Calu3 (cell line): ENCODE data around the gene CNRIP1. TPM values are rescaled to one million over a fixed set of nuclear protein-coding genes. Genes with fewer than 3 reads are reported as not detected.
"Not testable (repeated sequence)": the region's sequence is repeated elsewhere in the genome, so short reads cannot be mapped to it uniquely, and the experiment has no call there.

Experiments used
- BruUV-seq: library from RNA; stranded (reverse); fragments of 400-500 nt; replicated peaks from 2 replicates; lab custom pipeline; 2021; lab: Mats Ljungman, UMichigan
- CTCF ChIA-PET: fragments of 300-600 bp; sonication (Branson Sonifier 250); formaldehyde crosslinking; loops from one replicate; lab custom pipeline; 2022; ENCODE audit warnings: antibody characterized with exemption; lab: Charles Lee
- DNase-seq: peaks from one replicate; pipeline ENCODE4 v3.0.0; 2022
- H3K27ac Mint-ChIP-seq: one replicate; pipeline ENCODE4 v1.8.0; 2022; ENCODE audit warnings: mixed read lengths; ENCODE audit not compliant: unreplicated experiment
- H3K27me3 Mint-ChIP-seq: one replicate; pipeline ENCODE4 v1.8.0; 2022; ENCODE audit warnings: mixed read lengths; ENCODE audit not compliant: unreplicated experiment
- H3K36me3 Mint-ChIP-seq: one replicate; pipeline ENCODE4 v1.8.0; 2022; ENCODE audit warnings: mild to moderate bottlenecking, moderate library complexity, mixed read lengths; ENCODE audit not compliant: insufficient read depth, unreplicated experiment
- H3K4me1 Mint-ChIP-seq: one replicate; pipeline ENCODE4 v1.8.0; 2022; ENCODE audit warnings: mild to moderate bottlenecking, low read depth, mixed read lengths; ENCODE audit not compliant: unreplicated experiment
- H3K4me3 Mint-ChIP-seq: one replicate; pipeline ENCODE4 v1.8.0; 2022; ENCODE audit warnings: mild to moderate bottlenecking, low read depth, moderate library complexity, mixed read lengths; ENCODE audit not compliant: unreplicated experiment
- H3K9me3 Mint-ChIP-seq: one replicate; pipeline ENCODE4 v1.8.0; 2022; ENCODE audit warnings: low read depth, mixed read lengths; ENCODE audit not compliant: unreplicated experiment
- intact Hi-C: fragments of 100-400 bp; cut with micrococcal nuclease; formaldehyde crosslinking; loops from one replicate; pipeline ENCODE4 v1.10.0; 2022; ENCODE audit not compliant: unreplicated experiment
- total RNA-seq: library from RNA; stranded (reverse); gene quantifications from 2 replicates; pipeline ENCODE4 v1.2.3, GENCODE V29; 2022
- TF ChIP-seq, protein P1 (sequence below): fragments of 200-600 bp; IDR thresholded peaks from one replicate; pipeline ENCODE4 v1.8.0; 2022; ENCODE audit warnings: antibody characterized with exemption; ENCODE audit not compliant: unreplicated experiment

Gene CNRIP1
- total RNA-seq, 1 experiment from 2014 or later: not detected

DNA sequence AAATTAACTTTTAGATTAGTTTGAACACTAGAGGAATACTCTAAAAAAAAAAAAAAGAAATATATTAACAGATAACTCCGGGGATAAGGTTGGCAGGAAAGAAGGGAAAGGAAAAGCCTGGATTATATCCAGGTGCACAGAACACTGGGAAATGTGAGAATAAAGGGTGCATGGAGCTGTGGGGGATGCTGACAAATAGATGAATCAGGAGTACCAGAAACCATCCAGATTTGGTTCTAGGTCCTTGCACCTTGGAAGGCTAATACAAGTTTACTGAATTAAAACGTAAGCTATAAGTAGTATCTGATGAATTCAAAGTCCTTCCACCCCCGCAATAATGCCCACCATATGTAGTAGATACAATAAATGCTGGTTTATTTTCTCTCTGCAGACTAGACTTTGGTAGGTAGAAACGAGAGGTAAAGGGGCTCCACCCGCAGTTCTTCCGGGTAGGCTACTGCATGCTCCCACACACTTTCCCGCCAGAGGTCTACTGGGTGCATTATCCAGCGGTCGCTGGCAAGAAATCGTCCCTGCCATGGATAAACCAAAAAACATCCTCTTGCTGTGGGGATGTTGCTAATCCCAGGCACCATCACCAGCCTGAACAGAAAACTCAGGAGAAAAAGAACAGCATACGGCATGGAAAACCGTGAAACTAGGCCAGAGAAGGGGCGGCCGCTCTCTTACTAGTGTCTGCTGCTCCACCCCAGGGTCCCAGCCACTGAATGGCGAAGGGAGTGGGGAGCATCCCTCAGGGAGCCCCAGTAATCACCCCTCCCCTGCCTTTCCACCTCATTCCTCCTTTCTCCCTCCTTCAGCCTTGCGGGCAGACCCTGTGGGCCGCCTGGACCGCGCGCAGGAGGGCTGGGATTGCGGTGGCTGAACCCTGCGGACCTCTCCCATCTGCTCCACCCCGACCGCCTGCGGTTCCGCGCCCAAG, 1.5 kb downstream of the CNRIP1 start:
- H3K4me3 Mint-ChIP-seq: no peak overlapping the region
- H3K9me3 Mint-ChIP-seq: no peaks in the 10 kb centered on the region
- no peak for DNase-seq
- H3K27me3 Mint-ChIP-seq: peaks cover 39% of the 10 kb centered on the region
- CTCF ChIA-PET: no interaction called here
- intact Hi-C loops: no loop called here
- no peaks in the 10 kb centered on the region for H3K36me3 Mint-ChIP-seq
- H3K27ac Mint-ChIP-seq: no peak overlapping the region
- BruUV-seq: no TSS peak
- H3K4me1 Mint-ChIP-seq: no peaks in the 10 kb centered on the region
- TF ChIP-seq, protein P1, sequence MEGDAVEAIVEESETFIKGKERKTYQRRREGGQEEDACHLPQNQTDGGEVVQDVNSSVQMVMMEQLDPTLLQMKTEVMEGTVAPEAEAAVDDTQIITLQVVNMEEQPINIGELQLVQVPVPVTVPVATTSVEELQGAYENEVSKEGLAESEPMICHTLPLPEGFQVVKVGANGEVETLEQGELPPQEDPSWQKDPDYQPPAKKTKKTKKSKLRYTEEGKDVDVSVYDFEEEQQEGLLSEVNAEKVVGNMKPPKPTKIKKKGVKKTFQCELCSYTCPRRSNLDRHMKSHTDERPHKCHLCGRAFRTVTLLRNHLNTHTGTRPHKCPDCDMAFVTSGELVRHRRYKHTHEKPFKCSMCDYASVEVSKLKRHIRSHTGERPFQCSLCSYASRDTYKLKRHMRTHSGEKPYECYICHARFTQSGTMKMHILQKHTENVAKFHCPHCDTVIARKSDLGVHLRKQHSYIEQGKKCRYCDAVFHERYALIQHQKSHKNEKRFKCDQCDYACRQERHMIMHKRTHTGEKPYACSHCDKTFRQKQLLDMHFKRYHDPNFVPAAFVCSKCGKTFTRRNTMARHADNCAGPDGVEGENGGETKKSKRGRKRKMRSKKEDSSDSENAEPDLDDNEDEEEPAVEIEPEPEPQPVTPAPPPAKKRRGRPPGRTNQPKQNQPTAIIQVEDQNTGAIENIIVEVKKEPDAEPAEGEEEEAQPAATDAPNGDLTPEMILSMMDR: no peak

DNA sequence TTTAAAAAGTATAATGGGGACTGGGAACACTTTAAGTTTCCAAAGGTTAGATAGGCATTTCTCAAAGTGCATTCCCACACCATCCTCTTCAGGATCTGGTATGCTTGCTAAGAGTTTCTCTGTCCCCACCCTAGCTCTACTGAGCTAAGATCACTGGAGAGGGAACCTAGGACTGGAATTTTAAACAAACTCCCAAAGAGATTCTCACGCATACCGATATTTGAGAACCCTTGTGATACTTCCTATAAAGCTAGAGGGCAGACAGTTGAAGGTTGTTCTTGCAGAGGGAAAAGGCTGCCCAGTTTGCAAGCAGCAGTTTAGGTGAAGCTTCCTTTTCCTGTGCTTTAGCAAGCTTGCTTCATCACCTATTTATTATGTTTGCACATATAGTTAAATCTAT, 3.6 kb downstream of the CNRIP1 start:
- no TSS peak for BruUV-seq
- H3K27ac Mint-ChIP-seq: no peak overlapping the region
- no peak overlapping the region for H3K4me3 Mint-ChIP-seq
- TF ChIP-seq, protein P1: no peak
- H3K27me3 Mint-ChIP-seq: peaks cover 45% of the 10 kb centered on the region
- intact Hi-C loops: no loop called here
- CTCF ChIA-PET: no interaction called here
- H3K4me1 Mint-ChIP-seq: no peaks in the 10 kb centered on the region
- H3K36me3 Mint-ChIP-seq: no peaks in the 10 kb centered on the region
- no peak for DNase-seq
- no peaks in the 10 kb centered on the region for H3K9me3 Mint-ChIP-seq

DNA sequence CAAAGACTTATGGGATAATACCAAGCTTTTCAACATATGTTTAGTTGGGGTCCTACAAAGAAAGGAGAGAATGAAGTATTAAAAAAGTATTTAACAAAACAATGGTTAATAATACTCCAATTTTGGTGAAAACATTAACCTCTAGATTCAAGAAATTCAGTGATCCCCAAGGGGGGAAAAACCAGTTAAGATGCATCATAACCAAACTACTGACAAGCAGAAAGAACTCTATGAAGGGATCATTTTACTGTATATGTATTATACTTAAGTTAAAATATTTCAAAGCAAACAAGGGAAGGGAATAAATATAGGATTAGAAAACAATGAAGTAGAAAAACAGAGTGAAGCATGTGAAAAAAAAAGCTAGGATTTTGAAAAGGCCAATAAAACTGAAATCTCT, 8.7 kb downstream of the CNRIP1 start:
- DNase-seq: no peak
- H3K27ac Mint-ChIP-seq: no peak overlapping the region
- H3K27me3 Mint-ChIP-seq: peaks cover 21% of the 10 kb centered on the region
- CTCF ChIA-PET: no interaction called here
- no peaks in the 10 kb centered on the region for H3K36me3 Mint-ChIP-seq
- TF ChIP-seq, protein P1: no peak
- no peaks in the 10 kb centered on the region for H3K4me1 Mint-ChIP-seq
- H3K4me3 Mint-ChIP-seq: no peak overlapping the region
- intact Hi-C loops: no loop called here
- BruUV-seq: no TSS peak
- H3K9me3 Mint-ChIP-seq: no peaks in the 10 kb centered on the region

DNA sequence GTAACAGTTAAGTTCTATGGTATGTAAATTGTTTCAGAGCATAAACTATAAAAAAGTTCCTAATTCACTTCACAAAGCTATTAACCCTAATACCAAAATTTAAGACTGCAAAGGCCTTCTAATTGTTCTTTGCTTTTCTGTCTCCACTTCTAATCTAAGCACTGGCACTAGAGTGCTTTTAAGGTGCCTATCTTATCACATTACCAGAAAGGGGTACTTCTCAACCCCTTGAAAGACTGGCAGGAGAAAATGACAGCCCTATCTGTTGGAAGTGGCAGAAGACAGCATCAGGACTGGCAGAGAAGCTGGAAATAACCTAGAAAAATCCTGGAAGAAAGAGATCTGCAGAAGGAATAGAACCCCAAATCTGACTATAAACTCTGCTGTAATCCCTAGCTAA, 10.3 kb downstream of the CNRIP1 start:
- BruUV-seq: no TSS peak
- TF ChIP-seq, protein P1: no peak
- peaks cover 21% of the 10 kb centered on the region for H3K27me3 Mint-ChIP-seq
- DNase-seq: no peak
- no peaks in the 10 kb centered on the region for H3K9me3 Mint-ChIP-seq
- no peak overlapping the region for H3K27ac Mint-ChIP-seq
- intact Hi-C loops: no loop called here
- no peak overlapping the region for H3K4me3 Mint-ChIP-seq
- H3K4me1 Mint-ChIP-seq: no peaks in the 10 kb centered on the region
- no peaks in the 10 kb centered on the region for H3K36me3 Mint-ChIP-seq
- CTCF ChIA-PET: interaction anchor here (0.6 kb wide), 1 partner anchor 34 kb away, joined by 4 read pairs; no protein-coding TSS in a partner anchor

DNA sequence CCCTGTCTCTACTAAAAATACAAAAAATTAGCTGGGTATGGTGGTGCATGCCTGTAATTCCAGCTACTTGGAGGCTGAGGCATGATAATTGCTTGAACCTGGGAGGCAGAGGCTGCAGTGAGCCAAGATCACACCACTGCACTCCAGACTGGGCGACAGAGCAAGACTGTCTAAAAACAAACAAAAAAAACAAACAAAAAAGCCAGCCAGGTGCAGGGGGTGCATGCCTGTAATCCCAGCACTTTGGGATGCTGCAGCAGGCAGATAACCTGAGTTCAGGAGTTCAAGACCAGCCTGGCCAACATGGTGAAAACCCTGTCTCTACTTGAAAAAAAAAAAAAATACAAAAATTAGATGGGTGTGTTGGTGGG, 15.9 kb downstream of the CNRIP1 start:
- intact Hi-C loops: not testable (repeated sequence)

More for the DNA sequence above, 15.9 kb downstream of the CNRIP1 start:
- not testable (repeated sequence) for H3K4me1 Mint-ChIP-seq, H3K27me3 Mint-ChIP-seq, H3K9me3 Mint-ChIP-seq, H3K36me3 Mint-ChIP-seq, BruUV-seq, DNase-seq, H3K27ac Mint-ChIP-seq, H3K4me3 Mint-ChIP-seq
- CTCF ChIA-PET: interaction anchor here (1.4 kb wide), 1 partner anchor 12 kb away, joined by 3 read pairs; no protein-coding TSS in a partner anchor
